ENCODE data around the gene CTDP1.

Gene CTDP1

GRCh38 chr18:79704631-79705030 lies 25.0 kb downstream of the CTDP1 start:
- TF ChIP-seq FOXP2 (optimal IDR thresholded peaks at IDR 0.05; ENCODE audit: borderline replicate concordance, extremely low read depth, extremely low read length, insufficient read depth) (no peak), POLR2AphosphoS5 (IDR thresholded peaks at IDR 0.05; ENCODE audit: low read depth, low read length) (no peak)

- TF ChIP-seq SIN3A (IDR thresholded peaks at IDR 0.05; ENCODE audit: borderline replicate concordance, insufficient read depth, low read length) (no peak), REST (IDR thresholded peaks at IDR 0.05; ENCODE audit: insufficient read depth in 1 of 2, low read depth in 2 of 2, low read length in 2 of 2) (no peak), FOXP2 (optimal IDR thresholded peaks at IDR 0.05; ENCODE audit: borderline replicate concordance, extremely low read depth, extremely low read length, insufficient read depth) (no peak), TAF1 (IDR thresholded peaks at IDR 0.05; ENCODE audit: borderline replicate concordance, insufficient read depth, low read length) (no peak), POLR2AphosphoS5 (IDR thresholded peaks at IDR 0.05; ENCODE audit: low read depth, low read length) (no peak)
These were observed 25.7 kb downstream of the CTDP1 start for GRCh38 chr18:79705272-79705671.

DNA sequence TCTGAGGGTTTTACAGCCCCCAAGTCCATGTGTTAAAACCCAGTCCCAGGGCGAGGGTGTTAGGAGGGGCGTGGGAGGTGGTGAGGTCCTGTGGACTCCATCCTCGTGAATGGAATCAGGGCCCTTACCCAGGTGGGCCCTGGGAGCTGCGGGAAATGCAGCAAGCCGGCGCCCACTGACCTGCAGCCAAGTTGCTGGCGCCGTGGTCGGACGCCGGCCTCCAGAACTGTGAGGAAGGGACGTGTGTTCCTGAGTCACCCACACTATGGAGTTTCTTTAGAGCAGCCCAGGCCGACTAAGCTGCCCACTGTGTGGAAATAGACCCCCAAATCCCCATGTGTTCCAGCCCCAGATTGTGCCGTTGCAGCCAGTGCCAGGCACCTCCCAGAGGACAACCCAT lies 26.4 kb downstream of the CTDP1 start:
- TF ChIP-seq POLR2AphosphoS5 (IDR thresholded peaks at IDR 0.05; ENCODE audit: low read depth, low read length) (no peak), SIN3A (IDR thresholded peaks at IDR 0.05; ENCODE audit: borderline replicate concordance, insufficient read depth, low read length) (no peak), FOXP2 (optimal IDR thresholded peaks at IDR 0.05; ENCODE audit: borderline replicate concordance, extremely low read depth, extremely low read length, insufficient read depth) (no peak), REST (IDR thresholded peaks at IDR 0.05; ENCODE audit: insufficient read depth in 1 of 2, low read depth in 2 of 2, low read length in 2 of 2) (no peak), TAF1 (IDR thresholded peaks at IDR 0.05; ENCODE audit: borderline replicate concordance, insufficient read depth, low read length) (no peak)

DNA sequence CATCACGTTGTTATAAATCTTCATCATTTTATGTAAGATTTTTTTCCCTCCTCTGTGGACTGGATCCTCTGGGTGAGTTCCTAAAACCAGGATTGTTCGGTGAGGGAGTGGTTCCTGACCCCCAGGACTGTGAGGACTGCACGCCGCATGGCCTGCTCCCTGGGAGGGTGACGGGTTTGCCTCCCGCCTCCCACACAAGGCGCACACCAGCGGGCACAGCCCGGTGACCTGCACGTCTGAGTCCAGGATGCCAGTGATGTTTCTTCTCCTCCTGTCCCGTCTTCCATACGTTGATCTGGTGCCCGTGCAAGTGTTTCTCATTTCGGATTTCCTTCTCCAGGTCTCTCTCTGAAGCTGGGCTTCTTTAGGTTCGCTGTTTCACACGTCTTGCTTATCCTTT lies 27.1 kb downstream of the CTDP1 start:
- TF ChIP-seq FOXP2 (optimal IDR thresholded peaks at IDR 0.05; ENCODE audit: borderline replicate concordance, extremely low read depth, extremely low read length, insufficient read depth), result no peak
- no peak for TF ChIP-seq POLR2AphosphoS5 (IDR thresholded peaks at IDR 0.05; ENCODE audit: low read depth, low read length)
- no peak for TF ChIP-seq SIN3A (IDR thresholded peaks at IDR 0.05; ENCODE audit: borderline replicate concordance, insufficient read depth, low read length)
- no peak for TF ChIP-seq TAF1 (IDR thresholded peaks at IDR 0.05; ENCODE audit: borderline replicate concordance, insufficient read depth, low read length)
- TF ChIP-seq REST (IDR thresholded peaks at IDR 0.05; ENCODE audit: insufficient read depth in 1 of 2, low read depth in 2 of 2, low read length in 2 of 2), result no peak

DNA sequence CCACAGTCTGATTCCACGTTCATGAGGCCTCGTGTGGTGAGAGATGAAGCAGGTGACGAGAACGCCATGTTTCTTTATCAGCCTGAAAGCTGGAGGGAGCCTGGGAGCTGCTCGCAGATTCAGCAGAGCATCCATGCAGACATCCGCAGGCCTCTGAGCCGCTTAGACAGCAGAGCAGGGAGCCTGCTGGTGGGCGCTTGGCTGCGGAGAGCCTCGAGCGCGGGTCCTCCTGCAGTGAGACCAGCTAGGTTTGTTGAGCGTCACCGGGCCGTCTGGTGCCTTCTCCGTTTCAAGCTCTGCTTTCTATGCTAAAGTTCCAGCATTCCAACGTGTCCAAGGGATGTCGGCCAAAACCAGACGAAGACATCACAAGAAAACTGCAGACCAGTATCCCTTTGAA lies 27.6 kb downstream of the CTDP1 start:
- TF ChIP-seq SIN3A (IDR thresholded peaks at IDR 0.05; ENCODE audit: borderline replicate concordance, insufficient read depth, low read length) (no peak), TAF1 (IDR thresholded peaks at IDR 0.05; ENCODE audit: borderline replicate concordance, insufficient read depth, low read length) (no peak), POLR2AphosphoS5 (IDR thresholded peaks at IDR 0.05; ENCODE audit: low read depth, low read length) (no peak), FOXP2 (optimal IDR thresholded peaks at IDR 0.05; ENCODE audit: borderline replicate concordance, extremely low read depth, extremely low read length, insufficient read depth) (no peak), REST (IDR thresholded peaks at IDR 0.05; ENCODE audit: insufficient read depth in 1 of 2, low read depth in 2 of 2, low read length in 2 of 2) (no peak)
